ENCODE results near the gene SFXN5.

Gene SFXN5

DNA sequence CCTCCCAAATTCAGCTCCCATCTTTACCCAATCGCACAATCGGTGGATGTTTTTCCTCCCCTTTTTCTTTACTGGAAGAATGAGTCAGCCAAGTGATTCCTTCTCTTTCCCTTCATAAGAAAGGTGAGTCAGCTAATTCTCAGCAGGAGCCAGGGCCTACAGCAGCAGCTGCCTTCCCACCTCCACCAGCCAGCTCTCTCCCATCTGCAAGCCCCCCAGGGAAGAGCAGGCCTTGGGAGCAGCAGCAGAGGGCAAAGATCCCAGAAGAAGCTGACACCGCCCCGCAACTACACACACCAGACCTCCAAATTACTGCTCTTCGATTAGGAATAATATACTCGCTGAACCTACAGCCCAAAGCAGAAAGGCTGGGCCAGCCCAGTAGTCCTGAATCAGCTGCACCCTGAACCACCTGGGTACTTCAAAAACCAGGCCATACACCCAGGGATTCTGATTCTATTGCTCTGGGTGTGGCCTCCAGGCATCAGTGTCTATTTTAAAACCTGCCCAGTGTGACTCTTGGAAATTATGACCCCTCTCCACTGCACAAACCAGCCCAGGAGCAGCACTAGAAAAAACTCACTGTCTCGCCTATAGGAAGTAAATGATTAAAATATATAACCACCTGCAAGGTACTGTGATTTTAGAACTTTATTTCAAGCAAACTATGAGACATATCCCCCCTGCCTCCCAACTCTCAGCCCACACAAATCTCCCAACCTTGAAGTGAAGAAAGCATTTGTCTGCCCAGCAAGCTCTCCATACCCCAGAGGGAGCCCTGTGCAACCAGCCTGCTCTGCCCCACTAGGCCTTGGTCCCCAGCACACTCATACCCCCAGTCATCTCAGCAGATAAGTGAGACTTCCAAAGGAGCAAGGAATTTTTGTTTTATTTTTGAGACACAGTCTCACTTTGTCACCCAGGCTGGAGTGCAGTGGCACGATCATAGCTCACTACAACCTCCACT, 7.3 kb downstream of the SFXN5 start:
- DNase-seq (ENCODE audit: extremely low read depth, low read depth), result no peak
- TF ChIP-seq, protein P1, sequence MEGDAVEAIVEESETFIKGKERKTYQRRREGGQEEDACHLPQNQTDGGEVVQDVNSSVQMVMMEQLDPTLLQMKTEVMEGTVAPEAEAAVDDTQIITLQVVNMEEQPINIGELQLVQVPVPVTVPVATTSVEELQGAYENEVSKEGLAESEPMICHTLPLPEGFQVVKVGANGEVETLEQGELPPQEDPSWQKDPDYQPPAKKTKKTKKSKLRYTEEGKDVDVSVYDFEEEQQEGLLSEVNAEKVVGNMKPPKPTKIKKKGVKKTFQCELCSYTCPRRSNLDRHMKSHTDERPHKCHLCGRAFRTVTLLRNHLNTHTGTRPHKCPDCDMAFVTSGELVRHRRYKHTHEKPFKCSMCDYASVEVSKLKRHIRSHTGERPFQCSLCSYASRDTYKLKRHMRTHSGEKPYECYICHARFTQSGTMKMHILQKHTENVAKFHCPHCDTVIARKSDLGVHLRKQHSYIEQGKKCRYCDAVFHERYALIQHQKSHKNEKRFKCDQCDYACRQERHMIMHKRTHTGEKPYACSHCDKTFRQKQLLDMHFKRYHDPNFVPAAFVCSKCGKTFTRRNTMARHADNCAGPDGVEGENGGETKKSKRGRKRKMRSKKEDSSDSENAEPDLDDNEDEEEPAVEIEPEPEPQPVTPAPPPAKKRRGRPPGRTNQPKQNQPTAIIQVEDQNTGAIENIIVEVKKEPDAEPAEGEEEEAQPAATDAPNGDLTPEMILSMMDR (IDR thresholded peaks at IDR 0.05; ENCODE audit: low read depth, low read length), result no peak

- no peak for DNase-seq (ENCODE audit: extremely low read depth, low read depth)
- TF ChIP-seq, protein P1 (IDR thresholded peaks at IDR 0.05; ENCODE audit: low read depth, low read length), result no peak
Observed at GRCh38 chr2:73063472-73063871, 8.0 kb downstream of the SFXN5 start.

GRCh38 chr2:73059106-73059505, 12.4 kb downstream of the SFXN5 start:
- TF ChIP-seq, protein P1 (IDR thresholded peaks at IDR 0.05; ENCODE audit: low read depth, low read length), result no peak
- DNase-seq (ENCODE audit: extremely low read depth, low read depth), result no peak

- TF ChIP-seq, protein P1 (IDR thresholded peaks at IDR 0.05; ENCODE audit: low read depth, low read length), result no peak
- no peak for DNase-seq (ENCODE audit: extremely low read depth, low read depth)
Observed at GRCh38 chr2:73054980-73055379, 16.5 kb downstream of the SFXN5 start.

DNA sequence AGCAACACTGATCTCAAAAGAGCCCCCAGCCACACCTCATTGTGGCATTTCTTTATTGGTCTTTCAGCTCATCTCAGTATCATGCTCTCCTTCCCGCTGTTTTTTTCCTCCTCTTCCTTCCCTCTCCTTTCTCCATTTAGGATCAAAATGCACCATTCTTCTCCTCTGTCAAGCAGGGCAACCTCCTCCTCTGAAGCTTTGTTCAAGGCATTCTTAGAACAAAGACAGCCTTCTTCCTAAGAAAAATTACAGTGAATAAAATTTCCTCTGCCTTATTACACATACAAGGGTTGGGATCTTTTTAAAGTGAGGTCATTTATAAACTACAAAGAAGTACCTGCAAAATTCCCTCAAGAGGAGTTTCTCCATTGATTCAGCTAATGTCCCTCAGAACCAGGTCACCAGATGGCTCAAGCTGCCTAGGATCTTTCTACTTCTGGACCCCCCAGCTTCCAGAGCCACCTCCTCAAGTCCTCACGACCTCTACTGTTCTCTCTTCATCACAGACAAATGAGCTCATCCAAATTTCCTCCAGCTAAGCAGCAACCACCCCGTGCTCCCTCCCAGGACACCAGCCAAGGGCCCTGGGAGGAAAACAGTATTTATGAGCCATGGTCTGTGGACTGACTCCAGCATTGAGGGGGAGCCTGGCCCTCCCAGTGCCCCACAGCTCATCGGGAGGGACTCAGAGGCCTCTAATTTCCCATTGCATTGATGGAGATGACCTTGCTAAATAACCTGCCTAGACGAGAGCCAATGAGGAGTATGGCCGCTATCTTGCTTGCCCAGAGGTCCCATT, 18.0 kb downstream of the SFXN5 start:
- TF ChIP-seq, protein P1 (IDR thresholded peaks at IDR 0.05; ENCODE audit: low read depth, low read length), result no peak

DNA sequence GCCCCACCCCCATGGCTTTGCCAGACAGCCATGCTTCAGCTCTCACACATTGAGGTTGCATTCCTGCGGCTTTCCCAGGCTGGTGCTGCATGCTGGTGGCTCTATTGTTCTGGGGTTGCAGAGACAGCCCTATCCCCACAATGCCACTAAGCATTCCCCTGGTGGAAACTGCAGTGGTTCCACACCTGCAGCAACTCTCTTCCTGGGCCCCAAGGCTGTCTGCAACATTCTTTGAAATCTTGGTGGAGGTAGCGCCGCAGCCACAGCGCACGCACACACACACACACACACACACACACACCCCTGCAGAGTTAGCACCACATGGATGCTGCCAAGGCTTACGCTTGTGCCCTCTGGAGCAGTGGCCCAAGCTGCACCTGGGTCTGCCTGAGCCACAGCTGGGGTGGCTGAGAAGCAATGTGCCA, 21.4 kb downstream of the SFXN5 start:
- TF ChIP-seq, protein P1 (IDR thresholded peaks at IDR 0.05; ENCODE audit: low read depth, low read length), result no peak
- no peak for DNase-seq (ENCODE audit: extremely low read depth, low read depth)

More for the DNA sequence above, 18.0 kb downstream of the SFXN5 start:
- no peak for DNase-seq (ENCODE audit: extremely low read depth, low read depth)

Measured in AG09319 (cell line).